GM23248 (cell line): ENCODE results near the gene RASD2. TPM values are rescaled to one million over a fixed set of nuclear protein-coding genes. Genes with fewer than 3 reads are reported as not detected.

ENCODE experiments used
- DNase-seq: peaks from one replicate; pipeline ENCODE4 v3.0.0-alpha.2; 2015
- H2AFZ ChIP-seq: fragments of 200-600 bp; sonication (generic); 2 replicates; pipeline ENCODE4 v1.6.1; 2016; ENCODE audit warnings: antibody characterized with exemption
- H3F3A ChIP-seq: fragments of 200-600 bp; sonication (generic); 2 replicates; pipeline ENCODE4 v1.6.1; 2016; ENCODE audit warnings: mild to moderate bottlenecking, antibody characterized with exemption, mixed run types; ENCODE audit not compliant: insufficient read depth
- H3K27ac ChIP-seq: fragments of 200-600 bp; sonication (generic); 2 replicates; pipeline ENCODE4 v1.5.1; 2016; ENCODE audit warnings: mild to moderate bottlenecking
- H3K27me3 ChIP-seq: fragments of 200-600 bp; sonication (generic); replicated peaks from 2 replicates; pipeline ENCODE4 v1.6.1; 2016; ENCODE audit warnings: mild to moderate bottlenecking; ENCODE audit not compliant: insufficient read depth
- H3K36me3 ChIP-seq: fragments of 200-600 bp; sonication (generic); 2 replicates; pipeline ENCODE4 v1.6.1; 2016; ENCODE audit warnings: low read depth, mild to moderate bottlenecking
- H3K4me1 ChIP-seq: fragments of 200-600 bp; sonication (generic); 2 replicates; pipeline ENCODE4 v1.6.1; 2016; ENCODE audit warnings: mild to moderate bottlenecking; ENCODE audit not compliant: insufficient read depth
- H3K4me2 ChIP-seq: fragments of 200-600 bp; sonication (generic); one replicate; pipeline ENCODE4 v1.6.1; 2016; ENCODE audit warnings: mild to moderate bottlenecking; ENCODE audit not compliant: unreplicated experiment
- H3K4me3 ChIP-seq: fragments of 200-600 bp; sonication (generic); 2 replicates; pipeline ENCODE4 v1.5.1; 2016; ENCODE audit warnings: mild to moderate bottlenecking
- H3K79me2 ChIP-seq: fragments of 200-600 bp; sonication (generic); 2 replicates; pipeline ENCODE4 v1.6.1; 2016; ENCODE audit warnings: mild to moderate bottlenecking; ENCODE audit not compliant: insufficient read depth
- H3K9ac ChIP-seq: fragments of 200-600 bp; sonication (generic); 2 replicates; pipeline ENCODE4 v1.6.1; 2016; ENCODE audit warnings: mild to moderate bottlenecking
- H3K9me2 ChIP-seq: fragments of 200-600 bp; sonication (generic); 2 replicates; pipeline ENCODE4 v1.6.1; 2016; ENCODE audit warnings: mixed run types, mild to moderate bottlenecking, moderate library complexity; ENCODE audit not compliant: insufficient read depth
- H3K9me3 ChIP-seq: fragments of 200-600 bp; sonication (generic); one replicate; pipeline ENCODE4 v1.6.1; 2017; ENCODE audit warnings: low read depth
- H4K20me1 ChIP-seq: fragments of 200-600 bp; sonication (generic); 2 replicates; pipeline ENCODE4 v1.6.0; 2016; ENCODE audit not compliant: insufficient read depth
- EZH2 ChIP-seq: fragments of 200-600 bp; sonication (generic); IDR thresholded peaks from 2 replicates; pipeline ENCODE4 v1.6.1; 2018; ENCODE audit warnings: antibody characterized with exemption, mild to moderate bottlenecking; ENCODE audit not compliant: insufficient read depth, poor library complexity, severe bottlenecking
- EZH2phosphoT487 ChIP-seq: fragments of 200-600 bp; sonication (generic); IDR thresholded peaks from 2 replicates; pipeline ENCODE4 v1.6.1; 2018; ENCODE audit warnings: antibody characterized with exemption, moderate library complexity, mild to moderate bottlenecking, low read depth; ENCODE audit not compliant: insufficient read depth
- WGBS, 2 experiments: methylation state at CpG; one replicate each; pipeline ENCODE4 v1.1.6; 2015 to 2017; ENCODE audit warnings: low lambda C conversion rate in 2 of 2, low coverage in 1 of 2; ENCODE audit errors: missing lambda C conversion rate in 2 of 2; 5-methylcytosine and 5-hydroxymethylcytosine counted together
- in situ Hi-C: fragments of 300-500 bp; cut with MboI; formaldehyde crosslinking; loops from 2 replicates; pipeline ENCODE4 v1.15.0; 2020
- polyA plus RNA-seq: library from polyadenylated mRNA; unstranded; fragments of >200 nt; fragmentation: Nextera tagmentation; extraction: Ambion mirVana; gene quantifications from 2 replicates; pipeline ENCODE4 v1.2.1, GENCODE V29; 2016
- total RNA-seq: library from RNA; depleted of rRNA; stranded (reverse); fragments of >200 nt; shearing (Covaris generic); gene quantifications from 2 replicates; pipeline ENCODE4 v1.2.3, GENCODE V29; 2014

RASD2 gene
- total and polyA plus RNA-seq, 2 experiments from 2014 or later = 0.76 to 1.5 TPM

DNA sequence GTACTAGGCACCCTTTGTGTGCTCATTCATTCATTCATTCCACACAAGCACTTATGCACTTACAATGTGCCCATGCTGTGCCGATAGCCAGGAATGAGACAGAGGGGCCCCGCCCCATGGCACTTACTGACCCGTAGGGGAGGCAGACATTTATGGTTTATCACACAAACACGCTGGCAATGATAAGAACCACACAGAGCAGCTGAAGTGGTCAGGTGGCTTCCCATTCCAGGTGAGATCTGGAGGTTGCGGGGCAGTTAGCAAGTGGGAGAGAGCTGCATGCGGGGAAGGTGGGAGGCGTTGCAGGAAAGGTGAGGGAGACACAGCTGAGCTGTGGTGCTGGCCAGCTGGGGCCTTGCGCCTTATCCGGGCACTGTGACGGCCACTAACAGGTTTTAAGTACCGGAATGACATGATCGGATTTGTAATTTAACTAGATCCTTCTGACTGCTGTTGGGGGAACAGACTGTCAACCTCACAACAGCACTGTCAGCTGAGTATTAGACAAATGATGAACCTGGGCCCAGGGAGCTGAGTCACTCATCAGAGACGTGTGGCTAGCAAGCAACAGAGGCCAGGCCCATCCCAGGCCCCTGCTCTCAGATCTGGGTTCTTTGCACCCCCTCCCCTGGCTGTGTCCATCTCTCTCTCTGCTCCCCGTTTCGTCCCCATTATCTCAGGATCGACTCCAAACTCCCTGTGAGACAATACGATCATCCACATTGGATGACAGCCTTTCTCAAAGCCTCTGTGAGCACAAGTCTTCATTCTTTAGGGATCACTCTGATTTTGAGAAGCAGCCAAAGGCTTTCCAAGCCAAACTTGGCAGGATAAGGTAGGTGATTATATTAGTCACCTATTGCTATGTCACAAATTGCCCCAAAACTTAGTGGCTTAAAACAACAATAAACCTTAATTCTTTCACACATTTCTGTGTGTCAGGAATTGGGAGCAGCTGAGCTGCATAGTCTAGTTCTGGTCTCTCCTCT lies 28.4 kb downstream of the RASD2 start:
- Histone ChIP-seq H3K9me3 (no peaks in the 10 kb centered on the region), H3F3A (peaks cover 22% of the 10 kb centered on the region), H4K20me1 (no peaks in the 10 kb centered on the region), H3K9ac (peak overlapping the region; percentile 13; the same call in 1 of the 2 replicates), H3K79me2 (no peaks in the 10 kb centered on the region), H3K4me3 (peak overlapping the region; percentile 23; the same call in 1 of the 2 replicates), H3K36me3 (no peaks in the 10 kb centered on the region), H3K27ac (peak overlapping the region; percentile 58), H3K4me1 (peaks cover 32% of the 10 kb centered on the region), H3K9me2 (no peaks in the 10 kb centered on the region), H3K4me2 (peak overlapping the region; percentile 29), H3K27me3 (no peaks in the 10 kb centered on the region), H2AFZ (peak overlapping the region; percentile 33; the same call in 1 of the 2 replicates)
- 24 to 25% methylated on average over 17 of the region's 17 CpGs for WGBS, 2 experiments
- TF ChIP-seq EZH2phosphoT487 = no peak
- TF ChIP-seq EZH2 = no peak
- in situ Hi-C loops = no loop called here
- DNase-seq = peak; percentile 94

DNA sequence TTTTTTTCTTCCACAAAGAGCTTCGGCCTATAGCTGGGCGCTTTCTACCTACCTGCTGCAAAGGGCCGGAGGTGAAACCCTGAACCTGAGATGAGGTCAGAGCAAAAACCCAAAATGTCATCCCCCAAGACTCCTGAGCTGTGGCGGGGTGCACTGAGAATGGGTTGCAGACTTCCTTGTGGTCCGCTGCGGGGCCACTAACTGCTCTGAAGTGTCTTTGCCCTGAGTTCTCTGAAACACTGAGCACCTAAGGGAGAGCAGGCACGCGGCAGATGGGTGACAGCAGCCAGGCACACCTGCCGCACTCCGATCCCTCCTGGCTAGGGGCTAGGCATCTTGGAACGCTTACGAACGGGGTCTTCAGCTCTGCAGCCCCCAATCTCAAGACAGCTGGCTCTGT lies 29.3 kb downstream of the RASD2 start:
- H2AFZ ChIP-seq = no peak overlapping the region
- H3K4me2 ChIP-seq = peak overlapping the region; percentile 29
- H3K9me2 ChIP-seq = no peaks in the 10 kb centered on the region
- H3K9ac ChIP-seq = no peak overlapping the region
- H3K4me1 ChIP-seq = peaks cover 28% of the 10 kb centered on the region
- H3K36me3 ChIP-seq = no peaks in the 10 kb centered on the region
- DNase-seq = no peak
- no peaks in the 10 kb centered on the region for H3K79me2 ChIP-seq
- 96 to 97% methylated on average over 12 to 13 of the region's 13 CpGs for WGBS, 2 experiments
- TF ChIP-seq EZH2phosphoT487 (no peak), EZH2 (no peak)
- H3K27me3 ChIP-seq = no peaks in the 10 kb centered on the region
- peak overlapping the region; percentile 58; the same call in 1 of the 2 replicates for H3K27ac ChIP-seq
- H4K20me1 ChIP-seq = no peaks in the 10 kb centered on the region
- no peaks in the 10 kb centered on the region for H3K9me3 ChIP-seq
- peaks cover 16% of the 10 kb centered on the region for H3F3A ChIP-seq
- H3K4me3 ChIP-seq = no peak overlapping the region
- in situ Hi-C loops = no loop called here

DNA sequence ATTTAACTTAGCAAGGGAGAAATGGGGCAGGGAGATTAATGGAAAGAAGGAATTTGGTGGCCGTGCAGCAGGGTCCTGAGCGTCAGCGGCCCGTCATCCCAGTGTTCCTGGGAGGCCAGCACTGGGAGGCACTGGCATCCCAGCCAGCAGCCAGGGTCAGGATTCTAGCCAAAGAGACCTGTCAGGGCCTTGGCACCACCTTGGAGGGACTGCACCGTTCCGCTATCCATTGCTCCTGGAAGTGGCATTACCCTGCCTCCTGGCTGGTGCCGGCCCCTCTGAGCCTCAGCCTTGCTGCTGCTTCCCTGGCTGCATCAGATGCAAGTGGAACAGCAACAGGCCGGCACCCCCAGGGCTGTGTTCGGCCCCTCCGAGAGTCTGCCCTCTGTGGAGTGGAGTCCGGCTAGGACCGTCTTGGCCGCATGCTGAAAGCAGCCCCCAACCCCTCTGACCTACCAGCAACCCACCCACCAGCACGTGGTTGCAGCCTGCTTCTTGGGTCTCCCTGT lies 30.1 kb downstream of the RASD2 start:
- H3K9ac ChIP-seq = no peak overlapping the region
- H3K79me2 ChIP-seq = no peaks in the 10 kb centered on the region
- H4K20me1 ChIP-seq = no peaks in the 10 kb centered on the region
- in situ Hi-C loops = no loop called here
- H3K4me3 ChIP-seq = no peak overlapping the region
- DNase-seq = no peak
- WGBS, 2 experiments = 94 to 100% methylated on average over 14 of the region's 14 CpGs
- peaks cover 20% of the 10 kb centered on the region for H3K4me1 ChIP-seq
- no peaks in the 10 kb centered on the region for H3K9me3 ChIP-seq
- no peak overlapping the region for H3K27ac ChIP-seq
- H3K36me3 ChIP-seq = no peaks in the 10 kb centered on the region
- no peaks in the 10 kb centered on the region for H3K27me3 ChIP-seq
- peaks cover 13% of the 10 kb centered on the region for H3F3A ChIP-seq
- TF ChIP-seq EZH2phosphoT487 (no peak), EZH2 (no peak)
- no peaks in the 10 kb centered on the region for H3K9me2 ChIP-seq
- H3K4me2 ChIP-seq = no peak overlapping the region
- H2AFZ ChIP-seq = no peak overlapping the region

DNA sequence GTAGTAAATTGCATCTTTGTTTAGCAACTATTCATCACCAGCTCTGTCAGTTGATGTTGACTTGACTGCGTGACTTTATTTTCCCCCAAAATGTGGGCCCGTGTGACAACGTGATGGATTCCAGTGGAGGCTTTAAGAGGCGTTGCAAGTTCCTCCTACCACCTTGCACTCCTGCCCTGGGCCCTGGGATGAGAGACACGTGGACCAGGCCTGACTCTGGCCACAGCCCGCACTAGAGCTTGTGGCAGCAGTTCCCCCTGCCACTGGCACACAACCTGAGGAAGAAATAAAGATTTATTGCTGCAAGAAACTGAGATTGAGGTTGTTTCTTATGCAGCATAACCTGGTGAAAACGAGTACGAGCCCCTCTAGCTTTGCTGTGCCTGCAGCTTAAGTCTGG lies 31.9 kb downstream of the RASD2 start:
- no peak for DNase-seq
- H3K27ac ChIP-seq = no peak overlapping the region
- no peaks in the 10 kb centered on the region for H4K20me1 ChIP-seq
- TF ChIP-seq EZH2 (no peak), EZH2phosphoT487 (no peak)
- no peaks in the 10 kb centered on the region for H3K36me3 ChIP-seq
- H3K9me3 ChIP-seq = no peaks in the 10 kb centered on the region
- in situ Hi-C loops = no loop called here
- H3K4me3 ChIP-seq = no peak overlapping the region
- no peaks in the 10 kb centered on the region for H3K27me3 ChIP-seq
- H3K79me2 ChIP-seq = no peaks in the 10 kb centered on the region
- H3K9me2 ChIP-seq = no peaks in the 10 kb centered on the region
- H3F3A ChIP-seq = peaks cover 13% of the 10 kb centered on the region
- H3K9ac ChIP-seq = no peak overlapping the region
- 85 to 87% methylated on average over 8 of the region's 8 CpGs for WGBS, 2 experiments
- H3K4me1 ChIP-seq = peaks cover 17% of the 10 kb centered on the region
- H3K4me2 ChIP-seq = no peak overlapping the region
- H2AFZ ChIP-seq = no peak overlapping the region
